ENCODE data around the gene WDR55. TPM values are rescaled to one million over a fixed set of nuclear protein-coding genes. Genes with fewer than 3 reads are reported as not detected.

The WDR55 gene
- total and polyA plus RNA-seq, 2 of the 8 experiments (the other 6 are each of a cell fraction or from before 2014, with no cell fraction given): 15.3 to 22.7 TPM

- H3K4me2 ChIP-seq (ENCODE audit: insufficient read depth in 1 of 2, low read depth in 2 of 2, low read length in 2 of 2): no peak overlapping the region
- H3K23me2 ChIP-seq (ENCODE audit: low read depth, low read length): no peaks in the 10 kb centered on the region
- H3K79me2 ChIP-seq (ENCODE audit: control insufficient read depth in 1 of 2, insufficient read depth in 2 of 2, low read length in 2 of 2): no peaks in the 10 kb centered on the region
- no peak overlapping the region for H3K4me3 ChIP-seq (ENCODE audit: extremely low read depth in 1 of 4, insufficient read depth in 2 of 4, low read depth in 3 of 4, low read length in 4 of 4)
- H3K79me1 ChIP-seq (ENCODE audit: low read depth, low read length): no peaks in the 10 kb centered on the region
- H4K8ac ChIP-seq (ENCODE audit: extremely low read depth, insufficient read depth, low read length): no peak overlapping the region
- H2BK15ac ChIP-seq (ENCODE audit: low read length): no peak overlapping the region
- peaks cover 0 to 2% of the 10 kb centered on the region in 2 experiments for H4K20me1 ChIP-seq (replicated peaks in 1 of 2; ENCODE audit: control insufficient read depth in 1 of 2, insufficient read depth in 2 of 2, low read length in 2 of 2)
- no peak overlapping the region for H2BK20ac ChIP-seq (ENCODE audit: low read length)
- no peak overlapping the region for H3K18ac ChIP-seq (ENCODE audit: extremely low read depth, low read length)
- no peak overlapping the region for H3K9ac ChIP-seq (replicated peaks in 1 of 4; ENCODE audit: extremely low read depth in 1 of 4, low read depth in 3 of 4, low read length in 3 of 4)
- no peaks in the 10 kb centered on the region for H3K9me3 ChIP-seq (ENCODE audit: insufficient read depth in 2 of 2, low read depth in 1 of 2, low read length in 1 of 2)
- no peak for FAIRE-seq
- H3K36me3 ChIP-seq (ENCODE audit: control insufficient read depth in 2 of 4, insufficient read depth in 4 of 4, low read length in 3 of 4): peaks cover 10 to 53% (median 38%) of the 10 kb centered on the region in 4 experiments
- no peak overlapping the region for H2BK5ac ChIP-seq (ENCODE audit: low read depth, low read length)
- H3K27ac ChIP-seq (ENCODE audit: low read depth, low read length): no peak overlapping the region
- H2BK120ac ChIP-seq (replicated peaks; ENCODE audit: low read depth, low read length): no peak overlapping the region
- H3K56ac ChIP-seq (replicated peaks; ENCODE audit: insufficient read length, low read depth, low read length): no peak overlapping the region
- no peak for DNase-seq (ENCODE audit: low read depth in 1 of 2, low spot score in 2 of 2)
- H2BK12ac ChIP-seq (ENCODE audit: low read depth, low read length): no peak overlapping the region
- H2AK5ac ChIP-seq (ENCODE audit: low read depth, low read length): no peak overlapping the region
- CTCF ChIA-PET (ENCODE audit: partially characterized antibody): no interaction called here
- H3K14ac ChIP-seq (ENCODE audit: insufficient read length): no peak overlapping the region
- H3K4me1 ChIP-seq (replicated peaks in 1 of 4; ENCODE audit: control insufficient read depth in 3 of 4, insufficient read depth in 4 of 4, low read length in 3 of 4): no peaks in the 10 kb centered on the region; a peak in 1 of 7 replicates
- H4K91ac ChIP-seq (replicated peaks; ENCODE audit: insufficient read length, low read length): no peak overlapping the region
- H2AFZ ChIP-seq (ENCODE audit: low read length): no peak overlapping the region
- H4K5ac ChIP-seq (ENCODE audit: insufficient read length, low read depth, low read length): no peak overlapping the region
- POLR2A ChIA-PET (ENCODE audit: partially characterized antibody): interaction anchor here (1.1 to 1.8 kb wide), 4 partner anchors 13 to 31 kb away, joined by 3 to 6 read pairs (median 4); partner anchors contain the start of genes IK and NDUFA2
- no peaks in the 10 kb centered on the region for H3K27me3 ChIP-seq (replicated peaks in 1 of 4; ENCODE audit: control insufficient read depth in 3 of 4, extremely low read depth in 1 of 4, insufficient read depth in 3 of 4, low read length in 3 of 4)
- H3K4ac ChIP-seq (replicated peaks; ENCODE audit: insufficient read length, low read depth, low read length): no peak overlapping the region
- WGBS, 2 experiments (ENCODE audit: extremely low coverage in 1 of 2, insufficient coverage in 1 of 2, insufficient read length in 1 of 2, insufficient replicate concordance in 2 of 2, low coverage in 1 of 2, low lambda C conversion rate in 2 of 2, missing lambda C conversion rate in 1 of 2): 90% methylated on average over 3 of the region's 3 CpGs; no CpG with 5 or more reads in 1 of the 2 experiments
- no peak overlapping the region for H3K23ac ChIP-seq (ENCODE audit: insufficient read length)
- TF ChIP-seq YY1 (IDR thresholded peaks at IDR 0.05; ENCODE audit: low read depth, low read length): no peak
- TF ChIP-seq TCF12 (IDR thresholded peaks at IDR 0.05; ENCODE audit: low read depth, low read length): no peak
- no peak for TF ChIP-seq CBX5 (IDR thresholded peaks at IDR 0.05; ENCODE audit: low read depth, low read length)
- TF ChIP-seq POLR2A (IDR thresholded peaks at IDR 0.05; ENCODE audit: control extremely low read depth in 1 of 2, low read depth in 2 of 2, low read length in 2 of 2): no peak
- TF ChIP-seq RBBP5 (IDR thresholded peaks at IDR 0.05; ENCODE audit: borderline replicate concordance, low read depth, low read length): no peak
- no peak for TF ChIP-seq EZH2 (IDR thresholded peaks at IDR 0.05; ENCODE audit: low read depth, low read length, severe bottlenecking)
- no peak for TF ChIP-seq TAF7 (optimal IDR thresholded peaks at IDR 0.05; ENCODE audit: borderline replicate concordance, low read depth, low read length)
- TF ChIP-seq CHD1 (IDR thresholded peaks at IDR 0.05; ENCODE audit: low read depth, low read length): no peak
- no peak for TF ChIP-seq TAF1 (IDR thresholded peaks at IDR 0.05; ENCODE audit: low read depth, low read length)
- TF ChIP-seq JUN (IDR thresholded peaks at IDR 0.05; ENCODE audit: low read depth, low read length): no peak
- TF ChIP-seq RNF2 (IDR thresholded peaks at IDR 0.05; ENCODE audit: borderline replicate concordance, low read depth, low read length, missing control alignments, poor library complexity, severe bottlenecking): no peak
Observed at GRCh38 chr5:140677947-140678346, 13.2 kb downstream of the WDR55 start.

Measured in H1 (cell line).